ENCODE measurements around the gene HSPB9. TPM values are rescaled to one million over a fixed set of nuclear protein-coding genes. Genes with fewer than 3 reads are reported as not detected.

Gene HSPB9
- total RNA-seq, 2 donors from 2014 or later: 0.18 to 1.2 TPM

GRCh38 chr17:42125565-42125964 is 3.0 kb downstream of the HSPB9 start:
- H3K4me3 ChIP-seq: no peak overlapping the region
- no peaks in the 10 kb centered on the region for H3K4me1 ChIP-seq (replicated peaks)
- 71% methylated on average over 12 of the region's 12 CpGs for WGBS
- DNase-seq (ENCODE audit: low spot score): no peak
- H3K9me3 ChIP-seq: no peaks in the 10 kb centered on the region
- H3K27ac ChIP-seq: no peak overlapping the region
- intact Hi-C loops (cut with DNase I): no loop called here
- H3K27me3 ChIP-seq (replicated peaks; ENCODE audit: insufficient read depth): no peaks in the 10 kb centered on the region
- peaks cover 0 to 26% of the 10 kb centered on the region in 2 donors for H3K36me3 ChIP-seq
- TF ChIP-seq POLR2AphosphoS5 (IDR thresholded peaks at IDR 0.05) (no peak), POLR2A (IDR thresholded peaks at IDR 0.05) (no peak), CTCF (IDR thresholded peaks at IDR 0.05) (no peak)

- no peak for DNase-seq (ENCODE audit: low spot score)
- Histone ChIP-seq H3K27ac (no peak overlapping the region), H3K9me3 (no peaks in the 10 kb centered on the region), H3K4me3 (no peak overlapping the region), H3K27me3 (replicated peaks; ENCODE audit: insufficient read depth) (no peaks in the 10 kb centered on the region), H3K4me1 (replicated peaks) (peaks cover 2% of the 10 kb centered on the region), H3K36me3 (peaks cover 0 to 26% of the 10 kb centered on the region in 2 donors)
- intact Hi-C loops (cut with DNase I): no loop called here
- 64% methylated on average over 3 of the region's 3 CpGs for WGBS
- TF ChIP-seq CTCF (IDR thresholded peaks at IDR 0.05): no peak
- TF ChIP-seq POLR2AphosphoS5 (IDR thresholded peaks at IDR 0.05): no peak
- no peak for TF ChIP-seq POLR2A (IDR thresholded peaks at IDR 0.05)
These were observed 4.2 kb downstream of the HSPB9 start for GRCh38 chr17:42126836-42127235.

GRCh38 chr17:42127414-42127813 is 4.8 kb downstream of the HSPB9 start:
- H3K9me3 ChIP-seq: no peaks in the 10 kb centered on the region
- H3K36me3 ChIP-seq: peaks cover 0 to 26% of the 10 kb centered on the region in 2 donors
- TF ChIP-seq POLR2A (IDR thresholded peaks at IDR 0.05): no peak
- H3K27me3 ChIP-seq (replicated peaks; ENCODE audit: insufficient read depth): no peaks in the 10 kb centered on the region
- 88% methylated on average over 6 of the region's 6 CpGs for WGBS
- DNase-seq (ENCODE audit: low spot score): no peak
- intact Hi-C loops (cut with DNase I): no loop called here
- H3K27ac ChIP-seq: no peak overlapping the region
- no peak overlapping the region for H3K4me3 ChIP-seq
- peaks cover 2% of the 10 kb centered on the region for H3K4me1 ChIP-seq (replicated peaks)

GRCh38 chr17:42129109-42129837 is 6.7 kb downstream of the HSPB9 start:
- Histone ChIP-seq H3K4me1 (replicated peaks) (peaks cover 18% of the 10 kb centered on the region), H3K27me3 (replicated peaks; ENCODE audit: insufficient read depth) (no peaks in the 10 kb centered on the region), H3K4me3 (no peak overlapping the region), H3K9me3 (no peaks in the 10 kb centered on the region), H3K27ac (peak overlapping the region; percentile 2 to 3), H3K36me3 (peaks cover 0 to 26% of the 10 kb centered on the region in 2 donors)
- 83% methylated on average over 8 of the region's 8 CpGs for WGBS
- TF ChIP-seq POLR2AphosphoS5 (IDR thresholded peaks at IDR 0.05) (no peak), POLR2A (IDR thresholded peaks at IDR 0.05) (no peak), CTCF (IDR thresholded peaks at IDR 0.05) (no peak)
- no peak for DNase-seq (ENCODE audit: low spot score)
- intact Hi-C loops (cut with DNase I): no loop called here

GRCh38 chr17:42130310-42130936 is 7.8 kb downstream of the HSPB9 start:
- no peak for DNase-seq (ENCODE audit: low spot score)
- Histone ChIP-seq H3K27ac (peak overlapping the region in 1 of 2 donors; percentile 24), H3K9me3 (no peaks in the 10 kb centered on the region), H3K27me3 (replicated peaks; ENCODE audit: insufficient read depth) (no peaks in the 10 kb centered on the region), H3K4me3 (no peak overlapping the region), H3K36me3 (peaks cover 0 to 26% of the 10 kb centered on the region in 2 donors), H3K4me1 (replicated peaks) (peaks cover 21% of the 10 kb centered on the region)
- TF ChIP-seq POLR2AphosphoS5 (IDR thresholded peaks at IDR 0.05) (no peak), CTCF (IDR thresholded peaks at IDR 0.05) (no peak), POLR2A (IDR thresholded peaks at IDR 0.05) (no peak)
- intact Hi-C loops (cut with DNase I): no loop called here
- 93% methylated on average over 16 of the region's 16 CpGs for WGBS

Data from prostate gland (tissue), 2 donors.